ENCODE measurements around the gene MYO1H. TPM values are rescaled to one million over a fixed set of nuclear protein-coding genes. Genes with fewer than 3 reads are reported as not detected.
"Not testable (repeated sequence)": the region's sequence is repeated elsewhere in the genome, so short reads cannot be mapped to it uniquely, and the experiment has no call there.

The MYO1H gene
- total RNA-seq, 1 donor from 2014 or later, result not detected

DNA sequence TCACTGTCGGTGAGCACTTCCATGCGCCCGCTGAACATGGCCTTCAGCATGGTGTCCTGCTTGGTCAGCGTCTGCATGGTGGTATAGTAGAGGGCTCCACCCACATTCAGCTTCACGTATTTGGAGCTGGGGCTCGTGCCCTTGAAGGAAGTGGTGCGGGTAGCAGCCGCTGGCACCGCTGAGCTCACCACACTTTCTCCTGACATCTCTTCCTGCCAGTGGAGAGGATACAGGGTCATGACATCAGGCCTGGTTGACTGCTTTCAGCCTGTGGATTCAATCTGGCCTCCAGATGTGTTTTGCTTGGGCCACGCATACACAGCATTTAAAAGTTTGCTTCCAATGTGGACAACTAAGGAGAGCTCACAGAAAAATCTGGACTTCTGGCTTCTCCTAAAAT lies 121.8 kb downstream of the MYO1H start:
- TF ChIP-seq, protein P1, sequence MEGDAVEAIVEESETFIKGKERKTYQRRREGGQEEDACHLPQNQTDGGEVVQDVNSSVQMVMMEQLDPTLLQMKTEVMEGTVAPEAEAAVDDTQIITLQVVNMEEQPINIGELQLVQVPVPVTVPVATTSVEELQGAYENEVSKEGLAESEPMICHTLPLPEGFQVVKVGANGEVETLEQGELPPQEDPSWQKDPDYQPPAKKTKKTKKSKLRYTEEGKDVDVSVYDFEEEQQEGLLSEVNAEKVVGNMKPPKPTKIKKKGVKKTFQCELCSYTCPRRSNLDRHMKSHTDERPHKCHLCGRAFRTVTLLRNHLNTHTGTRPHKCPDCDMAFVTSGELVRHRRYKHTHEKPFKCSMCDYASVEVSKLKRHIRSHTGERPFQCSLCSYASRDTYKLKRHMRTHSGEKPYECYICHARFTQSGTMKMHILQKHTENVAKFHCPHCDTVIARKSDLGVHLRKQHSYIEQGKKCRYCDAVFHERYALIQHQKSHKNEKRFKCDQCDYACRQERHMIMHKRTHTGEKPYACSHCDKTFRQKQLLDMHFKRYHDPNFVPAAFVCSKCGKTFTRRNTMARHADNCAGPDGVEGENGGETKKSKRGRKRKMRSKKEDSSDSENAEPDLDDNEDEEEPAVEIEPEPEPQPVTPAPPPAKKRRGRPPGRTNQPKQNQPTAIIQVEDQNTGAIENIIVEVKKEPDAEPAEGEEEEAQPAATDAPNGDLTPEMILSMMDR (IDR thresholded peaks at IDR 0.05), result no peak
- Mint-ChIP-seq H3K4me3 (ENCODE audit: unreplicated experiment) (no peak overlapping the region), H3K27ac (ENCODE audit: unreplicated experiment) (no peak overlapping the region), H3K27me3 (ENCODE audit: low read depth) (no peaks in the 10 kb centered on the region), H3K36me3 (ENCODE audit: low read depth) (peaks cover 12% of the 10 kb centered on the region), H3K9me3 (ENCODE audit: low read depth) (no peaks in the 10 kb centered on the region), H3K4me1 (ENCODE audit: low read depth) (peaks cover 49% of the 10 kb centered on the region)
- no peak for DNase-seq (ENCODE audit: low spot score)

- Mint-ChIP-seq H3K27ac (ENCODE audit: unreplicated experiment) (no peak overlapping the region), H3K27me3 (ENCODE audit: low read depth) (no peaks in the 10 kb centered on the region), H3K4me1 (ENCODE audit: low read depth) (peaks cover 50% of the 10 kb centered on the region), H3K9me3 (ENCODE audit: low read depth) (no peaks in the 10 kb centered on the region), H3K36me3 (ENCODE audit: low read depth) (peaks cover 7% of the 10 kb centered on the region), H3K4me3 (ENCODE audit: unreplicated experiment) (no peak overlapping the region)
- TF ChIP-seq, protein P1 (IDR thresholded peaks at IDR 0.05), result no peak
- no peak for DNase-seq (ENCODE audit: low spot score)
Measured at GRCh38 chr12:109473006-109473405, 125.3 kb downstream of the MYO1H start.

- not testable (repeated sequence) for H3K9me3 Mint-ChIP-seq (ENCODE audit: low read depth); H3K4me3 Mint-ChIP-seq (ENCODE audit: unreplicated experiment); H3K36me3 Mint-ChIP-seq (ENCODE audit: low read depth); H3K27ac Mint-ChIP-seq (ENCODE audit: unreplicated experiment); H3K27me3 Mint-ChIP-seq (ENCODE audit: low read depth); DNase-seq (ENCODE audit: low spot score)
- H3K4me1 Mint-ChIP-seq (ENCODE audit: low read depth), result peaks cover 52% of the 10 kb centered on the region
Measured at GRCh38 chr12:109473526-109474270, 126.0 kb downstream of the MYO1H start.

DNA sequence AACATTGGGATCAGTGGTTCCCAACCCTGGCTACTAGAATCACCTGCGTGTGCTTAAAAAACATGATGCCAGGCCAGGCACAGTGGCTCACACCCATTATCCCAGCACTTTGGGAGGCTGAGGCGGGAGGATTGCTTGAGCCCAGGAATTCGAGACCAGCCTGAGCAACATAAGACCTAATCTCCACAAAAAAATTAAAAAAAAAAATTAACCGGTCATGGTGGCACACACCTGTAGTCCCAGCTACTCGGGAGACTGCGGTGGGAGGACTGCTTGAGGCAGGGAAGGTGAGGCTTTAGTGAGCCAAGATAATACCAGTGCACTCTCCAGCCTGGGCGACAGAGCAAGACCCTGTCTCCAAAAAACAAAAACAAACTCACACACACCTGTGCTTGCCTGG lies 127.4 kb downstream of the MYO1H start:
- peak overlapping the region; percentile 89 for H3K4me3 Mint-ChIP-seq (ENCODE audit: unreplicated experiment)
- no peak for DNase-seq (ENCODE audit: low spot score)
- H3K4me1 Mint-ChIP-seq (ENCODE audit: low read depth), result peaks cover 62% of the 10 kb centered on the region
- H3K27ac Mint-ChIP-seq (ENCODE audit: unreplicated experiment), result peak overlapping the region; percentile 36
- H3K36me3 Mint-ChIP-seq (ENCODE audit: low read depth), result no peaks in the 10 kb centered on the region
- H3K27me3 Mint-ChIP-seq (ENCODE audit: low read depth), result no peaks in the 10 kb centered on the region
- H3K9me3 Mint-ChIP-seq (ENCODE audit: low read depth), result no peaks in the 10 kb centered on the region
- TF ChIP-seq, protein P1 (IDR thresholded peaks at IDR 0.05), result no peak

GRCh38 chr12:109475993-109476806 lies 128.5 kb downstream of the MYO1H start:
- H3K4me3 Mint-ChIP-seq (ENCODE audit: unreplicated experiment), result peak overlapping the region; percentile 89
- H3K9me3 Mint-ChIP-seq (ENCODE audit: low read depth), result no peaks in the 10 kb centered on the region
- H3K27me3 Mint-ChIP-seq (ENCODE audit: low read depth), result no peaks in the 10 kb centered on the region
- DNase-seq (ENCODE audit: low spot score), result no peak
- TF ChIP-seq, protein P1 (IDR thresholded peaks at IDR 0.05), result no peak
- peaks cover 51% of the 10 kb centered on the region for H3K4me1 Mint-ChIP-seq (ENCODE audit: low read depth)
- H3K36me3 Mint-ChIP-seq (ENCODE audit: low read depth), result no peaks in the 10 kb centered on the region
- peak overlapping the region; percentile 99 for H3K27ac Mint-ChIP-seq (ENCODE audit: unreplicated experiment)
